SK-N-SH treated with all-trans-retinoic acid at 6 μM for 48 hours (cell line): ENCODE results near the gene IRX6.

ENCODE experiments used
- ATAC-seq: fragments of 200-7000 bp; cut with Tn5 transposase; 3 replicates; pipeline ENCODE4 v1.9.1; 2020; ENCODE audit warnings: mild to moderate bottlenecking, moderate library complexity
- BACH2 ChIP-seq: fragments of 250-450 bp; sonication (Bioruptor Pico); IDR thresholded peaks from 2 replicates; pipeline ENCODE4 v1.9.0; 2021; ENCODE audit warnings: mild to moderate bottlenecking, borderline replicate concordance
- CREB5 ChIP-seq: fragments of 250-450 bp; sonication (Bioruptor Pico); IDR thresholded peaks from 2 replicates; pipeline ENCODE4 v1.5.1; 2020; ENCODE audit warnings: low read depth, mild to moderate bottlenecking, moderate library complexity
- CSDC2 ChIP-seq: fragments of 250-450 bp; sonication (Bioruptor Pico); IDR thresholded peaks from 2 replicates; pipeline ENCODE4 v1.5.0; 2020; ENCODE audit warnings: mild to moderate bottlenecking, moderate library complexity
- CSRNP3 ChIP-seq: fragments of 250-450 bp; sonication (Bioruptor Pico); IDR thresholded peaks from 2 replicates; pipeline ENCODE4 v1.5.1; 2021; ENCODE audit warnings: mild to moderate bottlenecking, moderate library complexity
- ESRRG ChIP-seq: fragments of 250-450 bp; sonication (Bioruptor Pico); IDR thresholded peaks from 2 replicates; pipeline ENCODE4 v1.6.1; 2021; ENCODE audit warnings: mild to moderate bottlenecking
- GLIS3 ChIP-seq: fragments of 250-450 bp; sonication (Bioruptor Pico); IDR thresholded peaks from 2 replicates; pipeline ENCODE4 v1.5.0; 2020; ENCODE audit warnings: mild to moderate bottlenecking, moderate library complexity
- ISL1 ChIP-seq: fragments of 250-450 bp; sonication (Bioruptor Pico); IDR thresholded peaks from 2 replicates; pipeline ENCODE4 v2.1.2; 2022; ENCODE audit warnings: mild to moderate bottlenecking, moderate library complexity
- OSR1 ChIP-seq: fragments of 250-450 bp; sonication (Bioruptor Pico); IDR thresholded peaks from 2 replicates; pipeline ENCODE4 v1.8.0; 2022; ENCODE audit warnings: moderate library complexity, mild to moderate bottlenecking, inconsistent platforms
- PPARA ChIP-seq: fragments of 250-450 bp; sonication (Bioruptor Pico); IDR thresholded peaks from 2 replicates; pipeline ENCODE4 v1.5.0; 2020; ENCODE audit warnings: mild to moderate bottlenecking, borderline replicate concordance
- RARB ChIP-seq: fragments of 250-450 bp; sonication (Bioruptor Pico); IDR thresholded peaks from 2 replicates; pipeline ENCODE4 v1.8.0; 2021; ENCODE audit warnings: mild to moderate bottlenecking, moderate library complexity
- SNAI2 ChIP-seq: fragments of 250-450 bp; sonication (Bioruptor Pico); IDR thresholded peaks from 2 replicates; pipeline ENCODE4 v1.5.0; 2020; ENCODE audit warnings: mild to moderate bottlenecking, moderate library complexity
- TCF4 ChIP-seq: fragments of 250-450 bp; sonication (Bioruptor Pico); IDR thresholded peaks from 2 replicates; pipeline ENCODE4 v1.8.0; 2021; ENCODE audit warnings: mild to moderate bottlenecking, moderate library complexity, borderline replicate concordance
- TOX ChIP-seq: fragments of 250-450 bp; sonication (Bioruptor Pico); IDR thresholded peaks from 2 replicates; pipeline ENCODE4 v1.8.0; 2021; ENCODE audit warnings: mild to moderate bottlenecking, moderate library complexity, borderline replicate concordance
- ZC3H10 ChIP-seq: fragments of 250-450 bp; sonication (Bioruptor Pico); IDR thresholded peaks from 2 replicates; pipeline ENCODE4 v1.5.1; 2021; ENCODE audit warnings: mild to moderate bottlenecking, moderate library complexity
- ZFP3 ChIP-seq: fragments of 250-450 bp; sonication (Bioruptor Pico); IDR thresholded peaks from 2 replicates; pipeline ENCODE4 v1.5.0; 2020; ENCODE audit warnings: mild to moderate bottlenecking, moderate library complexity
- ZFP30 ChIP-seq: fragments of 450-650 bp; formaldehyde crosslinking; IDR thresholded peaks from 2 replicates; pipeline ENCODE4 v1.5.0; 2022; ENCODE audit warnings: mild to moderate bottlenecking, moderate library complexity
- ZNF565 ChIP-seq: fragments of 450-650 bp; formaldehyde crosslinking; conservative IDR thresholded peaks from 2 replicates; pipeline ENCODE4 v1.5.0; 2020; ENCODE audit warnings: low read depth, mild to moderate bottlenecking, moderate library complexity
- ZNF70 ChIP-seq: fragments of 450-650 bp; formaldehyde crosslinking; IDR thresholded peaks from 2 replicates; pipeline ENCODE4 v1.5.0; 2020; ENCODE audit warnings: mild to moderate bottlenecking, moderate library complexity
- ZNF8 ChIP-seq: fragments of 450-650 bp; formaldehyde crosslinking; IDR thresholded peaks from 2 replicates; pipeline ENCODE4 v1.5.0; 2020; ENCODE audit warnings: mild to moderate bottlenecking, moderate library complexity
- TF ChIP-seq, protein P1 (sequence below): fragments of 250-450 bp; sonication (Bioruptor Pico); IDR thresholded peaks from 2 replicates; pipeline ENCODE4 v1.8.0; 2021; ENCODE audit warnings: low read depth, mild to moderate bottlenecking, moderate library complexity, borderline replicate concordance
- TF ChIP-seq, protein P2 (sequence below): fragments of 250-450 bp; sonication (Bioruptor Pico); IDR thresholded peaks from 2 replicates; pipeline ENCODE4 v1.8.0; 2020; ENCODE audit warnings: mild to moderate bottlenecking, moderate library complexity, borderline replicate concordance
- TF ChIP-seq, protein P3 (sequence below): fragments of 250-450 bp; sonication (Bioruptor Pico); IDR thresholded peaks from 2 replicates; pipeline ENCODE4 v1.5.0; 2020; ENCODE audit warnings: mild to moderate bottlenecking, moderate library complexity

Gene IRX6

DNA sequence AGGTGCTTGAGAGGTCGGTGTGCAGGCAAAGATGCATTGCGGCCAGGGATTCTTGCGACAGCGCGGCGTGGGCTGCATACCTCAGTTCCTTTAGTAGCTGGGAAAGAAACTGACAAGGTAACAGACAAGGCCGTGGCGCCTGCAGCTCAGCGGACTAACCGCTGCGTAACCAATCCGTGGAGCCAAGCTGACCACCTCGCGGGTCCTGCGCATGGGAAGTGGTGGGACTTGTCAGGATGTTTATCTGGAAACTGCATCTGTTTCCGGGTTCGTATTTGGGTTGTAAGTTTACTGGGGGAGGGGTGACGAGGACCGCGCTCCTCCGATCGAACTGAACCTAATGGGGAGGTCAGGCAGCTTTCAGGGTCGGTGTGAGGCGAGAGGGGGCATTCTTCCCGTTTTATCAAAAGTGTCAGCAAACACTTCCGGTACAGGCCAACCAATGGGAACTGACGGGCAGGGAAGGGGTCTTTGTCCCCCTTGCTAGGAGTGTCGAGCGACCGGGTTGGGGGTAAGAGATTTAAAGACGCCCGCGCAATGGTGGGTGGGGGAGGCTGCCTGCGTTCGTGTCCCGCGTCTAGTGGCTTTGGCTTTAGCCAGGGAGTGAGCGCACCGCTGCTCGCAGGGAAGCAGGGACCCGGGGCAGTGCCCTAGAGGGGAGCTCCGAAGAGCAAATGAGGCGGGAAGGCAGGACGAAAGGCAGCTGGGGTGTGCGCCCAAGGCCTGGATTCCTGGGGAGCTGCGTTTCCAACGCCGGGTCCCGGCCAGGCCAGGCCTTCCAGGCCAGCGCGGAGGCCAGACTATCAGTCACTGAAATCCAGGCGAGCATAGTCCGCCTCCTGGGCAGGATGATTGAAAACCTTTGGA lies 7.0 kb downstream of the IRX6 start:
- ATAC-seq: no peak
- no peak for TF ChIP-seq ESRRG (CRISPR knock-in tag)
- TF ChIP-seq ZNF70 (CRISPR knock-in tag): no peak
- no peak for TF ChIP-seq SNAI2
- no peak for TF ChIP-seq CSDC2 (CRISPR knock-in tag)
- TF ChIP-seq ZFP30 (CRISPR knock-in tag): no peak
- no peak for TF ChIP-seq ZC3H10 (CRISPR knock-in tag)
- no peak for TF ChIP-seq CSRNP3 (CRISPR knock-in tag)
- TF ChIP-seq ZFP3: no peak
- TF ChIP-seq, protein P1, sequence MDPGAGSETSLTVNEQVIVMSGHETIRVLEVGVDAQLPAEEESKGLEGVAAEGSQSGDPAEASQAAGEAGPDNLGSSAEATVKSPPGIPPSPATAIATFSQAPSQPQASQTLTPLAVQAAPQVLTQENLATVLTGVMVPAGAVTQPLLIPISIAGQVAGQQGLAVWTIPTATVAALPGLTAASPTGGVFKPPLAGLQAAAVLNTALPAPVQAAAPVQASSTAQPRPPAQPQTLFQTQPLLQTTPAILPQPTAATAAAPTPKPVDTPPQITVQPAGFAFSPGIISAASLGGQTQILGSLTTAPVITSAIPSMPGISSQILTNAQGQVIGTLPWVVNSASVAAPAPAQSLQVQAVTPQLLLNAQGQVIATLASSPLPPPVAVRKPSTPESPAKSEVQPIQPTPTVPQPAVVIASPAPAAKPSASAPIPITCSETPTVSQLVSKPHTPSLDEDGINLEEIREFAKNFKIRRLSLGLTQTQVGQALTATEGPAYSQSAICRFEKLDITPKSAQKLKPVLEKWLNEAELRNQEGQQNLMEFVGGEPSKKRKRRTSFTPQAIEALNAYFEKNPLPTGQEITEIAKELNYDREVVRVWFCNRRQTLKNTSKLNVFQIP: no peak
- TF ChIP-seq ZNF8 (CRISPR knock-in tag): no peak
- no peak for TF ChIP-seq ZNF565
- TF ChIP-seq, protein P2, sequence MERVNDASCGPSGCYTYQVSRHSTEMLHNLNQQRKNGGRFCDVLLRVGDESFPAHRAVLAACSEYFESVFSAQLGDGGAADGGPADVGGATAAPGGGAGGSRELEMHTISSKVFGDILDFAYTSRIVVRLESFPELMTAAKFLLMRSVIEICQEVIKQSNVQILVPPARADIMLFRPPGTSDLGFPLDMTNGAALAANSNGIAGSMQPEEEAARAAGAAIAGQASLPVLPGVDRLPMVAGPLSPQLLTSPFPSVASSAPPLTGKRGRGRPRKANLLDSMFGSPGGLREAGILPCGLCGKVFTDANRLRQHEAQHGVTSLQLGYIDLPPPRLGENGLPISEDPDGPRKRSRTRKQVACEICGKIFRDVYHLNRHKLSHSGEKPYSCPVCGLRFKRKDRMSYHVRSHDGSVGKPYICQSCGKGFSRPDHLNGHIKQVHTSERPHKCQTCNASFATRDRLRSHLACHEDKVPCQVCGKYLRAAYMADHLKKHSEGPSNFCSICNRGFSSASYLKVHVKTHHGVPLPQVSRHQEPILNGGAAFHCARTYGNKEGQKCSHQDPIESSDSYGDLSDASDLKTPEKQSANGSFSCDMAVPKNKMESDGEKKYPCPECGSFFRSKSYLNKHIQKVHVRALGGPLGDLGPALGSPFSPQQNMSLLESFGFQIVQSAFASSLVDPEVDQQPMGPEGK: no peak
- no peak for TF ChIP-seq TOX
- no peak for TF ChIP-seq GLIS3 (CRISPR knock-in tag)
- TF ChIP-seq, protein P3, sequence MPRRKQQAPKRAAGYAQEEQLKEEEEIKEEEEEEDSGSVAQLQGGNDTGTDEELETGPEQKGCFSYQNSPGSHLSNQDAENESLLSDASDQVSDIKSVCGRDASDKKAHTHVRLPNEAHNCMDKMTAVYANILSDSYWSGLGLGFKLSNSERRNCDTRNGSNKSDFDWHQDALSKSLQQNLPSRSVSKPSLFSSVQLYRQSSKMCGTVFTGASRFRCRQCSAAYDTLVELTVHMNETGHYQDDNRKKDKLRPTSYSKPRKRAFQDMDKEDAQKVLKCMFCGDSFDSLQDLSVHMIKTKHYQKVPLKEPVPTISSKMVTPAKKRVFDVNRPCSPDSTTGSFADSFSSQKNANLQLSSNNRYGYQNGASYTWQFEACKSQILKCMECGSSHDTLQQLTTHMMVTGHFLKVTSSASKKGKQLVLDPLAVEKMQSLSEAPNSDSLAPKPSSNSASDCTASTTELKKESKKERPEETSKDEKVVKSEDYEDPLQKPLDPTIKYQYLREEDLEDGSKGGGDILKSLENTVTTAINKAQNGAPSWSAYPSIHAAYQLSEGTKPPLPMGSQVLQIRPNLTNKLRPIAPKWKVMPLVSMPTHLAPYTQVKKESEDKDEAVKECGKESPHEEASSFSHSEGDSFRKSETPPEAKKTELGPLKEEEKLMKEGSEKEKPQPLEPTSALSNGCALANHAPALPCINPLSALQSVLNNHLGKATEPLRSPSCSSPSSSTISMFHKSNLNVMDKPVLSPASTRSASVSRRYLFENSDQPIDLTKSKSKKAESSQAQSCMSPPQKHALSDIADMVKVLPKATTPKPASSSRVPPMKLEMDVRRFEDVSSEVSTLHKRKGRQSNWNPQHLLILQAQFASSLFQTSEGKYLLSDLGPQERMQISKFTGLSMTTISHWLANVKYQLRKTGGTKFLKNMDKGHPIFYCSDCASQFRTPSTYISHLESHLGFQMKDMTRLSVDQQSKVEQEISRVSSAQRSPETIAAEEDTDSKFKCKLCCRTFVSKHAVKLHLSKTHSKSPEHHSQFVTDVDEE: no peak
- TF ChIP-seq CREB5: no peak
- TF ChIP-seq PPARA (CRISPR knock-in tag): no peak
- TF ChIP-seq OSR1: no peak

DNA sequence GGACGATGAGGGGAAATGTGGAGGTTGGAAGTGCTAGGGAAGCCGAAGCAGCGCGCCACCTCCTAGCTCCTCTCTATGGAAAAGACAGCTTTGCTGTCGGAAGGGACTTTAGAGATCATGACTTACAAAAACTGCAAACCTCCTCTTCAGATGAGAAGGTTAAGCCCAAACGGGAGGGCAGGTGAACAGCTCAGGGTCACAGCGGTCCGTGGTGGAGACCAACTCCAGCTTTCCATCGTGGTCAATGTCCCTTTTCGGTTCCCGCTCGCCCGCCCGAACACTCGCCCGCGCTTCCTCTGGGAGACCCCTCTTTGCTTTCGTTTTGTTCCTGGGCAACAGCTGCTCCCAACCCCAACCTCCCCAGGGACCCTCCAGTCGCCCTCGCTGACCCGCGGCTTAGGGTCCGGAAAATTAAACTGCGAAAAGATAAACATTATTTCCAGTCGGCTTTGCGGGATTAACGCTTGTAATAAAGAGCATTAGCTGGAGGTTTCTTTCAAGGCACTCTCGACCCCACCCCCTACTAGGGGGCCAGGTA lies 7.7 kb downstream of the IRX6 start:
- no peak for ATAC-seq
- TF ChIP-seq BACH2 (no peak), GLIS3 (CRISPR knock-in tag) (no peak), ZFP3 (no peak), CSRNP3 (CRISPR knock-in tag) (no peak)

GRCh38 chr16:55333684-55334083 lies 9.7 kb downstream of the IRX6 start:
- ATAC-seq: no peak
- TF ChIP-seq BACH2 (no peak), ISL1 (CRISPR knock-in tag) (no peak), RARB (CRISPR knock-in tag) (no peak), TOX (no peak), CREB5 (no peak), TCF4 (no peak)
- TF ChIP-seq, protein P3: no peak
